Activated CD8-positive, alpha-beta memory T cell treated with anti-CD3 and anti-CD28 coated beads for 24 hours (primary cell): ENCODE measurements around the gene C5orf46.
"Not testable (repeated sequence)": the region's sequence is repeated elsewhere in the genome, so short reads cannot be mapped to it uniquely, and the experiment has no call there.

ENCODE experiments used
- DNase-seq: peaks from one replicate; pipeline ENCODE4 v3.0.0-alpha.2; 2020

The C5orf46 gene

DNA sequence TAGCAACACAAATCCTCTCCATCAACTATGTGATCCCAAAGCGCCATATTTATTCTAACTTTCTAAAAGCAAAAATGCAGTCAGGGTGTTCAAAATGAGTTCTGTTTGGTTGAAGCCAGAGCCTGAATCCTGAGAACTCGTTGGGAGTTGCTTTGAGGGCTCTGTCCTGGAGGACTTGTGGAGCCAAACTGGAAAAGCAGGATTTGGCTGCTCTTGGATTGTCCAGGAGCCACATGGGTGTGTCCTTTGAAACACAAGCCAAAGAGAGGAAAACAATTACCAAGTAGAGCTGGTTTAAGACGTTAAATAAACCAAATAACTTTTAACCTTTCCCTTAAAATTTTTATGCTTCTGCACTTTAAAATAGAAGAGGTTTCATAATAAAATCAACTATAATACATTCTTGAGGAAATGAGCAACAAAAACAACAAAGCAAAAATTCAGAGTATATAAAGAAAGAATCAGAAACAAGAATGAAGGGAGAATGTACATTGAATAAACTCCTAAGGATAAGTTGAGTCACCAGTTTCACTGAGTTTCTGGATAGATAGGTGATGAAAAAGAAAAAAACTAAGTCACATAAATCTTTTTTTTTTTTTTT, 13.5 kb downstream of the C5orf46 start:
- DNase-seq, result no peak

- no peak for DNase-seq
Measured at GRCh38 chr5:147887930-147888329, 18.4 kb downstream of the C5orf46 start.

DNA sequence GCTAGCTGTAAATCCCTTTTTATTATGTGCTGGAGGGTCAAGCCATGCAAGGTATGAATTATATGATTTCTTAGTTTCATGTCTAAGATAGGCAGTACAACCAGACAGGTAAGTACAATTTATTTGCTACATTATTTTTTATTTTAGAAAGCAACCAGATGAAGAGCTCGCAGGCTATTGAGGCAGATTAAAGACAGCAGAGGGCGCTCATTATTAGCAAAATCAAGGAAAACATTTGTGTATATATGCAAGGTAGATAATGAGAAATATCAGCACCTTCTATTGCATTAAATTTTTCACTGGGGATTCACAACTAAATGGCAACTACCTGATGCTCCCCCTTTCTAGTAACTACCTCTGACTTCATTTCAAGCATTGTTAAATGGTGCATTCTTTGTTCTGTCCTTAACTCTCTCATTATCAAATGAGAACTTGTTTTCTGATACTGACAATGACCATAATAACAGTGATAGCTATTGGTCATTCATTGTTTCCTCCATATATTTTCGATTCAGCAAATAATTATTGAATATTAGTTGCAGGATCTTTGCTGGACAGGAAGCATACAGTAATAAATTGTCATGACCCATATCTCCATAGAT, 19.2 kb downstream of the C5orf46 start:
- no peak for DNase-seq

DNA sequence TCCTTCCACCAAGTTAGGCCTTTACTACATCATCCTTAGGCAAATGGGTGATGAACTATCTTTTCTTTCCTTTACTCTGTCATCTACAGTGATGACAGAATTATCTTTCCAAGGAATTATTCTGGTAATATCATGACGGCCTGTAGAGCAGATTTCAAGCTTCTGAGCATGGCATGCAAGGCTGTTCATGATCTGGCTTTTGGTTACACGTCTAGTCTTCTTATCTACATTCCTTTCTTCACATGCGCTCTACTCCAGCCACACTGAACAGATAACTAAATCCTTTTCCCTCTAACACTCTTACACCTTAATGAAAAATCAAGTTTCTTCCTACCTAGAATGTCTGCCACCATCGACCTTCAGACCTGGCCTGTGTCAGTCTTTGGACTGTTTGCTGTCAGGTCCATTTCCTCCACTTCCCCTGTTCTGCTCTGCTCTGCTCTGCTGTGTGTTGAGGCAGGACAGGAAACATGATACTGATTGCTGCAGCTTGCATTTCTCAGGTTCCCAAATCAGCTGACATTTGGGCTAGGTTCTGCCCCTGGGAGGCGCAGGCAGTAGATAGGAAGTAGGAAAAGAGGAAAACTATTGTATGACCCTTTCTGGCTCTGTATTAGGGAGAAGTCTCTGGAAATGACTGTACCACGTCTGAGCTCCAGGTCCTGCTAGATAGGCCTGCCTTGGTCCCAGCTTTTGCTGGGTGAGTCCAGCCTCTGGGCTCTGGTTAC, 23.6 kb downstream of the C5orf46 start:
- no peak for DNase-seq

DNA sequence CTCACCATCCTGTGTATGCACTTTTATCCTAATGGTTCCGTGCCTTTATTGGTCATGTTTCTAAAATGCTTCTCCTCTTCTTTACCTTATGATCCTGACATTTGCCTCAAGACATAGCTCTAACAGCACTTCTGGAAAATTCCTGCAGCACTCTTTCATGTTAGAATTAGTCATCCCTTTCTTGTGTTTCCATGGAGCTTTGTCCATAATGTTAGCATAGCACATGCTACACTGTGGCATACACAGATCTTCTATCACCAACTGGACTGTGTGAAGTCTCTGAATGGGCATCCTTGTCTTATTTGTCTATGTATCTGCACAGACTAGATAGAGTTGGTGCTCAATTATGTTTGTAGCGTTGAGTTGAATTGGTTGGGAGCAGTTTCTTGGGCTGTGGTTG, 25.9 kb downstream of the C5orf46 start:
- no peak for DNase-seq

DNA sequence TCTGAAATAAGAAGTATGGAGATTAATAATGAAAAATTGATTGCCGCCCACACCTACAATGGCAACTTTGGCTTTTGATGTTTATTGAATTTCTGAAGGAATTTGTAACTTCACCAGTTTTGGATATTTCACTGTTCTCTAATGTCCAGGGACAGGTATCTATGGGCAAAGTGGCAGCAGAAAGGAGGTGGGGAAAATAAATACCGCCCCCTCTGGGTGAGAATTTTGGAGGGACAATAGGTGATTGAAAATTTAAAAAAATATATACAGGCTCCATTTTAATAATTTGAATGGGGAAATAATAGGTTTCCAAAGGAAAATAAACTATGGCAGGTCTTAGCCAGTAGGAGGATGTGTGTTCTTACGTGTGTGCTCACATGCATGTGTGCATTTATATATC, 26.6 kb downstream of the C5orf46 start:
- DNase-seq, result no peak

GRCh38 chr5:147878066-147878759, 28.1 kb downstream of the C5orf46 start, which contains the start of gene SCGB3A2:
Gene SCGB3A2 (plus strand): TSS chr5:147878711. CDS start chr5:147878804, 93 bp downstream.
- no peak for DNase-seq

DNA sequence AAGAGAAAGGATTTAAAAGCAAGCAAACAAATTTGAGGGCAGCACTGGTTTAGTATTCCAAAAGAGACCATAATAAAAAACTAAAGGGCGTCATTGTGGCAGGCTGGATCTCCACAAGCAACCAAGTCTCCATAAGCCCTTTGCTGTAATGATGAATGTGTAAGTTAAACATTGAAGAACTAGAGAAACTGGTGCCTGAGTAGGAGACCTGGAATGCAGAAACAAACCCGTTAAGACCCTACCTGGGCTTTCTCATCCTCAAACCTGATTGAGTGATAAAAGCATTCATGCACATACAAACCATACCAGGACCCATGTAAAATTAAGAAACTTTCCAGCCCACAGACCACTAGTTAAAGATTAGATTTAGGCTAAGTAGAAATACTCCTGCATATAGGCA, 29.7 kb downstream of the C5orf46 start:
- DNase-seq, result no peak

- no peak for DNase-seq
Measured at GRCh38 chr5:147876141-147876540, 30.2 kb downstream of the C5orf46 start.

DNA sequence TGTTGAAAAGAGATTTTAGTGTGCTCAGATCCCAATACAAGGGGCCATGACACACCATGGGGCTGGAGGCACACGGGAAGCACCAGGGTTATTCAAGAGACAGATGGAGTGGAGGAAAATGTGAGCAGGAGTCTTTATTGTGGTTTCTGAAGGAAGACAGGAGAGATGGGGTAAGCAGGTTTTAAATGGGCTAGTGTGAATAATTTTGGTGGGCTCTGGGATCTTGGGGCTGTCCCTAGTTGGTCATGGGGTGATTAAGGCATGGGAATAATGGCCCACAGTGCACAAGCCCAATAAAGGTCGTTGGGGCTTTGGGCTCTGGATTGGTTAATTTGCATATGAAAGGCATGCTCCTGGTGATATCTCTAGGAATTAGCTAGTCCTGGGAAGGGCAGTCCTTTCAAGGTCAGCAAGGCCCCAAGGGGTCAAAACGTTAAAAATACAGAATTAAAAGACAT, 31.4 kb downstream of the C5orf46 start:
- DNase-seq, result no peak

DNA sequence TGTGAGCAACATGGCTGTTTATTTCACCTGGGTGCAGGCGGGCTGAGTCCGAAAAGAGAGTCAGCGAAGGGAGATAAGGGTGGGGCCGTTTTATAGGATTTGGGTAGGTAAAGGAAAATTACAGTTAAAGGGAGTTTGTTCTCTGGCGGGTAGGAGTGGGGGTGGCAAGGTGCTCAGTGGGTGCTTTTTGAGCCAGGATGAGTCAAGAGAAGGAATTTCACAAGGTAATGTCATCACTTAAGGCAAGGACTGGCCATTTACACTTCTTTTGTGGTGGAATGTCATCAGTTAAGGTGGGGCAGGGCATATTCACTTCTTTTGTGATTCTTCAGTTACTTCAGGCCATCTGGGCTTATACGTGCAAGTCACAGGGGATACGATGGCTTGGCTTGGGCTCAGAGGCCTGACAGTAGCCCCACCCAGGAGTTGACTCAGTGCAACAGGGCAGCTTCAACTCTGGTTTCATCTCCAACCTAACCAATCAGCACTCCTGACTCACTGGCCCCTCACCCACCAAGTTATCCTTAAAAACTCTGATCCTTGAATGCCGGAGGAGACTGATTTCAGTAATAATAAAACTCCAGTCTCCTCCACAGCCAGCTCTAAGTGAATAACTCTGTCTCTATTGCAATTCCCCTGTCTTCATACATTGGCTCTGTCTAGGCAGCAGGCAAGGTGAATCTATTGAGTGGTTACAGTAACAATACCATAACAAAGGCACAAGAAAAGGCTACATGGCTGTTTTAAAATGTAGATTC, 32.0 kb downstream of the C5orf46 start:
- DNase-seq, result not testable (repeated sequence)

- DNase-seq, result not testable (repeated sequence)
Measured at GRCh38 chr5:147872744-147873435, 33.4 kb downstream of the C5orf46 start.

DNA sequence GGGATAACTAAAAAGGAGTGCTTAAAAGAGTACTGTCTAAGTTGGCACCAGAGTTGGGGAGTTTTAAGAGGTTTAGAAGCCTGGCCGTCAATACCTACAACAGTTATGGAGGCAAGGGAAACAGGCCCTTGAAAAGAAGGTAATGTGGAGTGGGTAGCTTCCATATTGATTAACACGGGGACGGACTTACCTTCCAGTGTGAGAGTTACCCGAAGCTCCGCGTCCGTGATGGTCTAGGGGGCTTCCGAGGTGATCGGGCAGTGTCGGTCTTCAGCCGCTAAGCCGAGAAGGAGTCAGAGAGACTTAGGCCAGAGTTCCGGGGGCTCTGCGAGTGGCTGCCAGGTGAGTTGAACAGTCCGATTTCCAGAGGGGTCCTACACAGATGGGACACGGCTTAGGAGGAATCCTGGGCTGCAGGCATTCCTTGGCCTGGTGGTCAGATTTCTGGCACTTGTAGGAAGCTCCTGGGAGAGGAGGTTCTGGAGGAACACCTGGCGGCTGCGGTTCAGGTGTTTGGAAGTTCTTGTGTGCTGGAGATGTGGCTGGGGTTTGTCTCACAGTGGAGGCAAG, 34.3 kb downstream of the C5orf46 start:
- DNase-seq, result not testable (repeated sequence)

DNA sequence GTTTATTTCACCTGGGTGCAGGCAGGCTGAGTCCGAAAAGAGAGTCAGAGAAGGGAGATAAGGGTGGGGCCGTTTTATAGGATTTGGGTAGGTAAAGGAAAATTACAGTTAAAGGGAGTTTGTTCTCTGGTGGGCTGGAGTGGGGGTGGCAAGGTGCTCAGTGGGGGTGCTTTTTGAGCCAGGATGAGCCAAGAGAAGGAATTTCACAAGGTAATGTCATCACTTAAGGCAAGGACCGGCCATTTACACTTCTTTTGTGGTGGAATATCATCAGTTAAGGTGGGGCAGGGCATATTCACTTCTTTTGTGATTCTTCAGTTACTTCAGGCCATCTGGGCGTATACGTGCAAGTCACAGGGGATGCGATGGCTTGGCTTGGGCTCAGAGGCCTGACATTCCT, 36.4 kb downstream of the C5orf46 start:
- not testable (repeated sequence) for DNase-seq

DNA sequence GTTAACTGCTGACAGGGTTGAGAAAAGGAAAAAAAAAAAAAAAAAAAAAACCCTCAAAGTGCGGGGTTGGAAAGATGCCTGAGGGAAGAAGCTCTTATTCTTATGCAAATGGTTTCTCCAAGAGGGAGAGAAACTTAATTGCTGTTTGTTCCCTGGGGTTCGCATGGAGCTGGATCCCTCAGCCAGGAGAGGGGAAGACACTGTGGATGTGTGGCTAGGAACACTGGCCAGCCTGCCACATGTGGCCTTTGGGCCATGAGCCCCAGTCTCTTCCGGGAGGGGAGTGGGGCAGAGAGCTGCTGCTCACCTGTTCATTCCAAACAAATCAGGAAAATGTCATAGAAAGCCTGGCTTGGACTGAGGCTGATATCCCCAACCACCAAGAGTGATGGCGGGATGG, 37.2 kb downstream of the C5orf46 start:
- no peak for DNase-seq

GRCh38 chr5:147863454-147864158, 42.7 kb downstream of the C5orf46 start:
- DNase-seq, result no peak

DNA sequence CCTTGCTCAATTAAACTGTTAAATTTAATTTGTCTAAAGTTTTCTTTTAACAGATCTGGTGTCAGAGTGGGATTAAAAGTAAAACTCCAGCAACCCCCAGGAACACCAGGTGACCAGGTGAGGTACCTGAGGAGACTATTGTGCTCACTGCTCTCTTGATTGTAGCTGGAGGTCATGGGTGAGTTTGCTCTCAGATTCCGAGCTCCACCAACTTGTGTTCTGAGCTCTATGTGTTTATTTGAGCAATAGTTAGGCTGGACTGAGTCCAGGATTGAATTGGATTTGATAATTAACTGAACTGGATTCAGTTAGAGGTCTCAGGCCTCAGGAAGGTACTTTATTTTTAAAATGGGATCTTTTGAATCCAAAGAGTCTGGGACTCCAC, 45.7 kb downstream of the C5orf46 start:
- DNase-seq, result no peak

DNA sequence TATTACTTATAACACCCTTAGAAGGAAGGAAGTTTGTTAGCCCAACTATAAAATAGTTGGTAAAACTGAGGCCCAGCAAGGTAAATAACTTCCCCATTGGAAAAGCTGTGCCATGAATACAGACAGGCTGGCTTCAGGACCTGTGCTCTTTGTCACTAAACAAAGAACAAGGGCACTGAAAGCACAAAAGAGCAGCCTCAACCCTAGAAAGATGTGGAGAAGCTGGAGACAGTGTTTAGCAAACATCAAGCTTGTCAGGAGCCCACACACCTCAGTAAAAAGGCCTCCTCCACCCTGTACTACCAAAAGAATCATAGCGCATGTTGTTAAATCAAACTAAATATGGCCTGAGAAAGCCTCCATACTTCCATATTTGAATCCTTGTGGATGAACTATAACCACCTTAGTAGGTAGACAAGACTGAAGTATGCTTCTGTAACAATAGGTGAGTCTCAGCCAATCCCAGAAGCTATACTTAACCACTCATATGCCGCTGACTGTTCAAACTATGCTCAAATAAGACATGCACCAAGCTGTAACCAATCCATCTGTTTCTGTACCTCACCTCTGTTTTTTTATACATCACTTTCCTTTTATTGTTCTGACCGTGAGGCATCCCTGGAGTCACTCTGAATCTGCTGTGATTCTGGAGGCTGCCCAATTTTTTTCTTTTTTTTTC, 46.2 kb downstream of the C5orf46 start:
- DNase-seq, result no peak

- no peak for DNase-seq
Measured at GRCh38 chr5:147858565-147858964, 47.8 kb downstream of the C5orf46 start.
